Fibroblast of gingiva (primary cell): ENCODE data around the gene MAGT1.
"Not testable (repeated sequence)": the region's sequence is repeated elsewhere in the genome, so short reads cannot be mapped to it uniquely, and the experiment has no call there.

Experiments
- DNase-seq: peaks from one replicate; pipeline ENCODE4 v3.0.0-alpha.2; 2011; ENCODE audit warnings: low read depth

The MAGT1 gene

DNA sequence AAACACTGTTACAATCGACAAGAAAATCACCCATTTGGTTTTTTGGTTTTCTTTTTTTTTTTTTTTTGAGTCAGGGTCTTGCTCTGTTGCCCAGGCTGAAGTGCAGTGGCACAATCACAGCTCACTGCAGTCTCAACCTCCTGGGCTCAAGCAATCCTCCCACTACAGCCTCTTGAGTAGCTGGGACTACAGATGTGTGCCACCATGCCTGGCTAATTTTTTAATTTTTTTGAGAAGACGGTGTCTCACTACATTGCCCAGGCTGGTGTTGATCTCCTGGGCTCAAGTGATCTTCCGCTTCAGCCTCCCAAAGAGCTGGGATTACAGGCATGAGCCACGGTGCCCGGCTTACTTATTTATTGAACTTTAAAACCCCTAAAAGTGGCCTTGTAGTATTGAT, 63.7 kb downstream of the MAGT1 start:
- DNase-seq, result not testable (repeated sequence)

DNA sequence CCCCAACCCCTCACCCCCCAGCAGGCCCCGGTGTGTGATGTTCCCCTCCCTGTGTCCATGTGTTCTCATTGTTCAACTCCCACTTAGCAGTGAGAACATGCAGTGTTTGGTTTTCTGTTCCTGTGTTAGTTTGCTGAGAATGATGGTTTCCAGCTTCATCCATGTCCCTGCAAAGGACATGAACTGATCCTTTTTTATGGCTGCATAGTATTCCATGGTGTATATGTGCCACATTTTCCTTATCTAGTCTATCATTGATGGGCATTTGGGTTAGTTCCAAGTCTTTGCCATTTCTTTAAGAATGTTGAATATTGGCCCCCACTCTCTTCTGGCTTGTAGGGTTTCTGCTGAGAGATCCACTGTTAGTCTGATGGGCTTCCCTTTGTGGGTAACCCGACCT, 73.2 kb downstream of the MAGT1 start:
- not testable (repeated sequence) for DNase-seq

DNA sequence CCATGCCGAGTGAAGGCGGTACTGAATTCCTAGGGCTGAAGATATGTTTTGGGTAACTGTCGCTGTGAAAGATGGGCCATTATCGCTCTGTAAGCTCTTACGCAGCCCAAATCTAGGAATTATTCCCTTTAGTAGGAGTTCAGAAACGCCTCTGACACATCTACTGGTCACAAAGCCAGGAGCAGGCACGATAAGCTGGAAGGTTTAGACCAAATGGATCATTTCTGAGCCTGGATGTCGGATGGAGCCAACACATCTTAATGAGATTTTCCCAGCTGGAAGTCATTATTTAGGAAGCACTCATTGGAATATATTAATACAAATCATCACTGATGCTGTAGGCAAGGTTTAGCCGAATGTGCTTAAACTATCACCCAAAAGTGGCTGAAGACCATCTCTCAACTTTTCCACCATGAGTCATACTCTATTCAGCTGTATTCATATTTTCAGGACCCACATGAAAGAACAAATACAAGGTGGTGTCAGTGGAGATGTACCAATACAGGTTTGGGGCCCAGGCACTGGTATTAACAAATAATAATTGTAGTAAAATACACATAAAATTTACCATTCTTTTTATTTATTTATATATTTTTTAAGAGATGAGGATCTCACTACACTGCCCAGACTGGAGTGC, 75.0 kb downstream of the MAGT1 start:
- DNase-seq, result no peak

DNA sequence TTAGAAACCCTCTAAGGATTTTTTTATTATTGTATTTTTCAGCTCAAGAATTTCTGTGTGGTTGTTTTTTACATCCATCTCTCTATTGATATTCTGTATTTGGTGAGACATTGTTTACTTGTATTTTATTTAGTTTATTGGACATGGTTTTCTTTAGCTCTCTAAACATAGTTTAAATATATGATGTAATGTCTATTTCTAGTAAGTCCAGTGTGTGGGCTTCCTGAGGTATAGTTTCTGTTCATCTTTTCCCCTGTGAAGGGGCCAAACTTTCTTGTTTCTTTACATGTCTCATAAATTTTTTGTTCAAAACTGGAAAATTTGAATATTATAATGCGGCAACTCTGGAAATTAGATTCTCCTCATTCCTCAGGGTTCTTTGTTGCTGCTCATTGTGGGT, 81.0 kb downstream of the MAGT1 start:
- DNase-seq, result no peak

DNA sequence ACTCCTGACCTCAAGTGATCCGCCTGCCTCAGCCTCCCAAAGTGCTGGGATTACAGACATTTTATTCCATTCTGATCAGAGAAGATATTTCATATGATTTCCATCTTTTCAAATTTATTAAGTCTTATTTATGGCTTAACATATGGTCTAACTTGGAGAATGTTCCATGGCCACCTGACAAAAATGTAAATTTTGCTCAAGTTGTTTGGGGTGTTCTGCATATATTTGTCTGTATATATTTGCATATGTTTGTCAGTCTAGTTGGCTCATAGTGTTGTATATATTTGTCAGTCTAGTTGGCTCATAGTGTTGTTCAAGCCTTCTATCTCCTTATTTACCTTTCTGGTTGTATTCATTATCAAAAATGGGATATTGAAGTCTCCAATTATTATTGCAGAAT, 93.0 kb downstream of the MAGT1 start:
- DNase-seq, result no peak

DNA sequence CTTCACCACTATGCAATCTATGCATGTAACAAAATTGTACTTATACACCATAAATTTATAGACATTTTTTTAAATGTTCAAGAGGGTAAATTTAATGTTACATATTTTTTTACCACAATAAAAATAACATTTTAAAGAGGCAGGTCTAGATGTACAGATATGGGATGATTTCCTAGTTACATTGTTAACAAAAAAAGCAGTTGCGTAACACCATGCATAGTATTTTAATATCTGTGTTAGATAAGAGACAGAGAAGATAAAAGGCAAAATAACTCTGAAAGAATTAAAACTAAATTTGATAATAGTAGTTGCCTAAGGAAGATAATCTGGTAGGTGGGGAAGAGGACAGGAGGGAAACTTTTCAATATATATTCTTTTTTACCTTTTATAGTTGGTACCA, 100.1 kb downstream of the MAGT1 start:
- DNase-seq, result no peak

DNA sequence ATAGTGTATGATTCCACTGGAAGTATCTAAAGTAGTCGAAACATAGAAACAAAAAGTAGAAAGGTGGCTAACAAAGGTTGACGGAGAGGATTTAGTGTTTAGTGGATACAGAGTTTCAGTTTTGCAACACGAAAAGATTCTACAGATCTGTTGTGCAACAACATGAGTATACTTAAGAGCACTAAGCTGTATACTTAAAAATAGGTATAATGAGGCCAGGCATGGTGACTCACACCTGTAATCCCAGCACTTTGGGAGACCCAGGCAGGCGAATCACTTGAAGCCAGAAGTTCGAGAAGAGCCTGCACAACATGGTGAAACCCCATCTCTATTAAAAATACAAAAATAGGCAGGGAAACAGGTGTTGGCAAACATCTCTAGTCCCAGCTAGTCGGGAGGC, 101.3 kb downstream of the MAGT1 start:
- no peak for DNase-seq

DNA sequence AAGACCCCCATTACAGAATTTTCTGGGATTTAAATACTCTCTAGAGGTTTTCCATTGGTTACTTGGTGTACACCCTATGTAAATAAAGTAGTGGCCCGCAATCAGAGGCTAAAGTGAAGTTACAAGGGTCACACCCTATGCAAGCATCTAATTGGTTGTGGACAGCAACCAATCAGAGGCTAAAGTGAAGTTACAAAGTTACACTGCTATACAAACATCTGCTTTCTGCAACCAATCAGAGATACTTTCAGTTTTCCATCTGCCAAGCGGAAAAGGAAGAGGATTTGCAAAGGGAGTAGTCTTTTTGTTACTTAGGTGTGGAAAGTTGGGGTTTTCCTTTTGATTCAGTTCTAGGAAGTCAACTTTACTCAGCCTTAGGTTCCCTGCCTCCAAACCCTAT, 107.2 kb downstream of the MAGT1 start:
- DNase-seq, result peak; percentile 43

DNA sequence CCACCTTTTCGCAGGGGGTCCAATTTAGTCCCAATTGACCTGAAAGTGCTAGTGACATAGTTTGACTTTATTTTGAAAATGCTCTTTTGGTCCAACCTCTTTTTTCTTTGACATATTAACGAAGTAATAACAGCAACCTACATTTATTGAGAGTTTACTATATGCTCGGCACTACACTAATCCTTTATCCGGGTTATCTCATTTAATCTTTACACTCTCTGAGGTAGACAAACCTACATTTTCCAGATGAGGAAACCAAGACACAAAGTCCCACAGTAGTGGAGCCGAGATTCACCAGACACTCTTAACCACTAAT, 108.9 kb downstream of the MAGT1 start:
- DNase-seq, result no peak

DNA sequence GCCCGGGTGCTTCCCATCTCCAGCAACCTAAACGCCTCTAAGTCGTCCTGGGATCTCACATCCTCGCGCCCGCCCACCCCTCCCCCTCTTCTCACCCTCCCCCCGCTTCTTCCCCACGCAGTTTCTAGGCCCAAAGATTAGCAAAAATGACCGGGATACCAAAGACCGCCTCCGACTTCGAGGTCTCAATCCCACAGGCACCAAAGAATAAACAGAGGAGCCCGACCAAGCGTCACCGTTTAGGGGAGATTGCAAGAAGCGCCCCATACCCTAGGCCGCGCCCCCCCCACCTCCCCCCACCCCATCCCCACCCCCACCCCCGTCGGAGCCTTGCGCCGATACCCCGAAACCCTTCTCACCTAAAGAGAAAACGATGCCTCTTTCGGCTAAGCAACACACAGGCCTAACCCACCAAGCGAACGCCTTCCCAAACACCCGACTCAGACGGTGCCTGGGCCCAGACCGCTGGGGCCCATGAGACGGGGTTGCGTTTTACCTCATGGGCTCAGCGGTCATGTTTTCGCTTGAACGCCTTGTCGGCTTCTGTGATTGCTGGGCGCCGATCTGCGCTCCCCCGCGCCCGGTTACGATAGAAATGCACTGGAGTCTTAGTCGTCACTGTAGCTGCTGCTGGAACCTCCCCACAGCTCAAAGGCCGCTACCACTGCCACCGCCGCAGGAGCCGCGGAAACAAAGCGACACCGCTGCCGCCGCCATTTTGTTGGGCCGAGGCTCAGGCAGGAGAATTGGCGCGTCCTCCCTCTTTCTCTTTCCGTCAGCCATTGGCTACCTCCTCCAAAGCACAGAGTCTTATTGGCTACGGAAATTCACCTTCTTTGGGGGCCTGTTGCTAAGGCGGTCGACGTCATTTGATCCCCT, 109.5 kb downstream of the MAGT1 start, which contains the start of gene ATRX:
Gene ATRX (minus strand): TSS at position 731 of the 879 bp plus-strand sequence. CDS start 215 bp downstream, at position 516.
- peak; percentile 73 for DNase-seq

DNA sequence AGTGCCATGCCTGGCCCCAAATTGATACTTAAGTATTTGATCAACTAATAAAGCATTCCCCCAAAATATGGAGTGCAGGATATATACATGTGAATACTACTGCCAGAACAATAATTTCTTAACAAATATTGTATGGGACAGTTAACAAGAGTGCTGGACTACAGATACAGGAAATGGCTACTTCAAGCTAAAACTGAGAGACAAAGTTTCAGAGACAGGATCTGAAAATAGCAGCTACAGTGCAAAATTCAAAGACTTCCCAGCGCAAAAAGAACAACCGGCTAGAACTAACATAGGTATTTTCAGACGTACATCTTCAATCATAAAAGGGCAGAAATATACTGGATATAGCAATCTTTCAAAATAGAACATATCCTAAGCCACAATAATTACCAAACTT, 115.5 kb downstream of the MAGT1 start:
- no peak for DNase-seq

DNA sequence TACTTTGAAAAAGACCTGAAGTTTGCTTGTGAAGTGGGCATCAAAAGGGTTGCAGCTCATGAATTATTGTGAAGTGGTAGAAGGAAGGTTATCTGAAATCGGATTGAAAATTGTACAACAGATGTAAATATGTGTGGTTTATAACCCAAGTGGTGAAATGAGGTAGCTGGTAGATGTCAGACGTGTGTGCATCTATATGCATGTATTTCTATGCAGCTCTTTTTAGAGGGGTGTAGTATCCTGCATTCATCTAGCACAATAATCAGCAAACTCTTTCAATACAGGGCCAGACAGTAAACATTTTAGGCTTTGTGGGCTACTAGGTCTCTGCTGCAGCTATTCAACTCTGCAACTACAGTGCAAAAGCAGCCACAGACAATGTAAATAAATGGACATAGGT, 118.6 kb downstream of the MAGT1 start:
- DNase-seq, result no peak
